Measurements from ENCODE around the gene ATP2B3. TPM values are rescaled to one million over a fixed set of nuclear protein-coding genes. Genes with fewer than 3 reads are reported as not detected.

The ATP2B3 gene
- total and polyA plus RNA-seq, 9 of the 15 experiments (the other 6 are each of a cell fraction or from before 2014, with no cell fraction given): 0.04 TPM; not detected in 8

DNA sequence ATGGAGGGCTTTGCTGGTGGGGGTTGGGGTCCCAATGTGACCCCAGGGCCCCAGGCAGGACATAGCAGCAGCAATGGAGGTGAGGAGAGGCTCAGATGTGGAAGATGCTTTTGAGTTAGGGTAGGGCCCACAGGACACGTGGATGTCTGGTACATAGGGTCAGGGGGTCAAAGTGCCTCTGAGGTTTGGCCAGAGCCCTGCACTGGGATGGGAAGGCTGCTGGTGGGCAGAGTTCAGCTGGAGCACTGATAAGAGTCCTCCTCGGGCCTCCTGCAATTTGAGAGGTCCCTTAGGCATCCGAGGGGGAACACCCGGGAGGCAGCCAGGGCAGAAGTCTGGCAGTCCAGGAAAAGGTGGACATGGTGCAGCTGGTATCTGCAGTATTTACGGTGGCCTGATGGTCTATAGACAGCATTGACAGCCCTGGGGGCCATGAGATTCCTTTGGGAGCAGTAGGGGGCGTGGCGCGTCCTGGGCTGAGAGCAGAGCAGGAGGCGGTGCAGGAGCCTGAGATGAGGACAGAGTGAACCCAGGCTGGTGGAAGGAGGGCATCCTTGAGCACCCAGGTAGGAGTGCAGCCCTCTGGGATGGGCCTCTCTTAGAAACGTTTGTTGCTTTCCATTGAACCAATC lies 58.9 kb downstream of the ATP2B3 start:
- no peak for TF ChIP-seq CHD4 (IDR thresholded peaks at IDR 0.05; ENCODE audit: insufficient read depth, insufficient replicate concordance, low read depth, low read length, poor library complexity, severe bottlenecking)
- TF ChIP-seq ZNF316 (IDR thresholded peaks at IDR 0.05): no peak
- TF ChIP-seq PRMT5 (CRISPR knock-in tag; IDR thresholded peaks at IDR 0.05): no peak
- no peak for TF ChIP-seq ELF1 (tag; IDR thresholded peaks at IDR 0.05)
- no peak for TF ChIP-seq KLF16 (IDR thresholded peaks at IDR 0.05)
- no peak for TF ChIP-seq ZNF12 (CRISPR knock-in tag; IDR thresholded peaks at IDR 0.05)
- TF ChIP-seq, protein P1, sequence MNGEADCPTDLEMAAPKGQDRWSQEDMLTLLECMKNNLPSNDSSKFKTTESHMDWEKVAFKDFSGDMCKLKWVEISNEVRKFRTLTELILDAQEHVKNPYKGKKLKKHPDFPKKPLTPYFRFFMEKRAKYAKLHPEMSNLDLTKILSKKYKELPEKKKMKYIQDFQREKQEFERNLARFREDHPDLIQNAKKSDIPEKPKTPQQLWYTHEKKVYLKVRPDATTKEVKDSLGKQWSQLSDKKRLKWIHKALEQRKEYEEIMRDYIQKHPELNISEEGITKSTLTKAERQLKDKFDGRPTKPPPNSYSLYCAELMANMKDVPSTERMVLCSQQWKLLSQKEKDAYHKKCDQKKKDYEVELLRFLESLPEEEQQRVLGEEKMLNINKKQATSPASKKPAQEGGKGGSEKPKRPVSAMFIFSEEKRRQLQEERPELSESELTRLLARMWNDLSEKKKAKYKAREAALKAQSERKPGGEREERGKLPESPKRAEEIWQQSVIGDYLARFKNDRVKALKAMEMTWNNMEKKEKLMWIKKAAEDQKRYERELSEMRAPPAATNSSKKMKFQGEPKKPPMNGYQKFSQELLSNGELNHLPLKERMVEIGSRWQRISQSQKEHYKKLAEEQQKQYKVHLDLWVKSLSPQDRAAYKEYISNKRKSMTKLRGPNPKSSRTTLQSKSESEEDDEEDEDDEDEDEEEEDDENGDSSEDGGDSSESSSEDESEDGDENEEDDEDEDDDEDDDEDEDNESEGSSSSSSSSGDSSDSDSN (IDR thresholded peaks at IDR 0.05; ENCODE audit: borderline replicate concordance in 1 of 2, low read depth in 2 of 2, low read length in 2 of 2): no peak
- TF ChIP-seq ZNF354B (CRISPR knock-in tag; IDR thresholded peaks at IDR 0.05): no peak
- Histone ChIP-seq H3K9ac (ENCODE audit: insufficient read depth in 1 of 2, low read depth in 2 of 2, low read length in 2 of 2) (no peak overlapping the region), H3K4me2 (ENCODE audit: insufficient read depth, low read length) (no peak overlapping the region), H2AFZ (ENCODE audit: low read depth, low read length) (no peak overlapping the region), H3K27me3 (ENCODE audit: control insufficient read depth in 2 of 2, insufficient read depth in 2 of 2, low read length in 2 of 2) (peaks cover 6 to 65% of the 10 kb centered on the region in 2 experiments; a peak in 4 of 5 replicates), H3K4me1 (replicated peaks in 1 of 2; ENCODE audit: control insufficient read depth in 2 of 2, insufficient read depth in 2 of 2, low read length in 2 of 2) (peaks cover 0 to 4% of the 10 kb centered on the region in 2 experiments; a peak in 3 of 5 replicates), H4K20me1 (replicated peaks; ENCODE audit: control insufficient read depth, insufficient read depth, low read length) (peaks cover 11% of the 10 kb centered on the region), H3K27ac (ENCODE audit: extremely low read depth, low read depth, low read length) (no peak overlapping the region), H3K9me3 (replicated peaks; ENCODE audit: control insufficient read depth, insufficient read depth, low read depth, low read length) (no peaks in the 10 kb centered on the region), H3K36me3 (ENCODE audit: control insufficient read depth, insufficient read depth, low read length) (no peaks in the 10 kb centered on the region), H3K79me2 (ENCODE audit: control insufficient read depth, insufficient read depth, low read length) (no peaks in the 10 kb centered on the region), H3K4me3 (no peak overlapping the region), H3K9me1 (ENCODE audit: control insufficient read depth, insufficient read depth, low read length) (no peaks in the 10 kb centered on the region)
- in situ Hi-C loops (cut with MboI) (no loop called here), intact Hi-C loops (cut with micrococcal nuclease) (no loop called here)
- ChIA-PET CTCF (ENCODE audit: low intra/inter-chr PET ratio) (no interaction called here), POLR2A (interaction anchor here (0.8 kb wide), 1 partner anchor 11 kb away, joined by 3 read pairs; no protein-coding TSS in a partner anchor)
- no TSS peak for BruUV-seq (replicated peaks)
- no peak for ATAC-seq
- FAIRE-seq: no peak
- WGBS (ENCODE audit: insufficient coverage, low coverage, missing lambda C conversion rate): 10% methylated on average over 9 of the region's 10 CpGs
- no peak for DNase-seq (ENCODE audit: extremely low read depth in 1 of 4, low spot score in 3 of 4)

All from K562 (cell line).